NCI-H2196 treated with DMSO at 0.1 percent for 48 hours (cell line): Measurements from ENCODE around the gene TRMT44.
"Not testable (repeated sequence)": the region's sequence is repeated elsewhere in the genome, so short reads cannot be mapped to it uniquely, and the experiment has no call there.

Experiments
- DNase-seq: peaks from one replicate; lab custom pipeline; 2025; ENCODE audit not compliant: unreplicated experiment; lab: John Stamatoyannopoulos, UW

TRMT44 gene

GRCh38 chr4:8467016-8467415 is 26.4 kb downstream of the TRMT44 start:
- no peak for DNase-seq

GRCh38 chr4:8468746-8469535 is 28.4 kb downstream of the TRMT44 start:
- peak; percentile 21 for DNase-seq

GRCh38 chr4:8469550-8469949 is 29.0 kb downstream of the TRMT44 start:
- DNase-seq = no peak

DNA sequence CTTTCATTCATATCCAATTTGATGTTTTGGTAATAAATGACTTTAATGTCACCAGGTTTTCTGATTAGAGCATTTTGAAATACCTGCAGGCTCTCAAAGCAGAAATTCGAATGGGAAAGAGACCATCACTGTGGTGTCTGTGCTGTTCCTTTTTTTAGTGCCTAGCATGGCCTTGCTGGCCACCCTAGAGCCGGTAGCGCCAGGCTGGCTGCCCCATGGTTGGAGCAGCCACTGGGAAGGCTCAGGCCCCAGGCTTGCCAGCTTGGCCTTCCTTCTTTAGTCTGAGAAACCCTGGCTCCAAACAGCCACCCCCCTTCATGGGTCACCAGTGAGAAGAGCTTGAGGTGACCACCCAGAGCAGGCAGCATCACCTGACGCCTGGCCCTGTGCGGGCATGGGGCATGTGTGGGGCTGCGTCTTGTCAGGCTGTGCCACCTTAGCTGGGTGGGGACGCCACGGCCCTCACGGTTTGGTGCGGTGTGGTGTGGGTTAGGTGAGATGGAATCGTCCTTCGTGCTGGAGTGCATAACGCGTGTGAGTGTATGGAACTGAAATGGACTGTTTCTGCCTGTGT is 30.0 kb downstream of the TRMT44 start:
- DNase-seq = no peak

GRCh38 chr4:8471211-8471875 is 30.8 kb downstream of the TRMT44 start:
- DNase-seq = no peak

GRCh38 chr4:8472158-8472688 is 31.6 kb downstream of the TRMT44 start:
- no peak for DNase-seq

DNA sequence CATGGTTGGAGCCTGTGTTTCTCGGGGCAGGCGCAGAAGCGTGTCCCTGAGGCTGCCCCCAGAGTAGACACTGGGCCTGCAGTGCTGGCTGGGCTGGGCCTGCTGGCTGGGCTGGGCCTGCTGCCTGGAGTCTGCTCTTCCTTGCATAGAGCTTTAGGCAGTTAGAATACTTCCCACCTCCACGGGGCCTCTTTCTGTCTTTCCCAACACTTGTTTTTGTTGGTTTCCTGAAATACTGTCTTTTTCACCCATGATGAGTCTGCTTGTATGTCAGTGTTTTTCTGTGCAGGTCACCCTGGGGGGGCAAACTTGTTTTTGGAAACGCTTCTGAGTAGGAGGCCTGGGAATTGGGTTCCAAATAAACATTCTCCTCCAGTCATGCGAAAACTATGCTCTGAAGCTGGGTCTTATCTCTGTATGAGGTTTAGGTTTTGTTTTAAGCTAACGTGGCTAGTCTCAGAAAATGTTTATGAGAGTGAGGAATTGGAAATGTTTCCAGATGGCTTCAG is 32.2 kb downstream of the TRMT44 start:
- DNase-seq = no peak

DNA sequence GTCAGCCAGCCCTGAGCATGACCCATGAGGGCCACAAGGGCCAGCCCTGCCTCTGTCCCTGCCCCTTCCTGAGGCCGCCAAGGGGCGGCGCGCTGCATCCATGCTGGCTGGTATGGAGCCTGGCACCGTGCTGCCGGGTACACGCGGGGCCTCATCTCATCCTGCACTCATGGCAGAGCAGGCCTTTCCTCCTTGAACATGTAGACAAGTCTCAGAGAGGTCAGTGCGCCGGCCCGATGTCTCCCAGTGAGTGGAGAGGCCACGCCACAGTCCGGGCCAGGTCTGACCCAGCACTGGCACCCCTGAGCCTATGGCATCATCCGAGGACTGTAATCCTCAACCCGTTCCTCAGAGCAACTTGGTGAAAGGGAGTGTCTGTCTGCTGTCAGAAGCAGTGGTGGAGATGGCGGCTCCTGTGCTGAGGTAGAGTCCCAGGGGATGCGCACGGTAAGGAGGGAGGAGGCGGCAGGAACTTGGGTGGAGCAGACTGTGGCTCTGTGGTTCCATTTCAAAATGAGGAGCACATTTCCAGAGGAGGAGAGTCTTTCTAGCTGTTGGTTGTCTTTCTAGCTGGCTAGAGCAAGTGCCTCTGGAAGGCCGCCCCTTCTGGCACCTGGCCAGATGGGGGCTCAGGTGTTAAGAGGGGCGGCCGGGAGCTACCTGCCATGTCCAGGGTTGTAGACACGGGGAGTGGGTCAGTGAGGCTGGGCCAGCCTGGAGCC is 32.8 kb downstream of the TRMT44 start:
- no peak for DNase-seq

GRCh38 chr4:8473920-8474590 is 33.5 kb downstream of the TRMT44 start:
- DNase-seq = no peak

DNA sequence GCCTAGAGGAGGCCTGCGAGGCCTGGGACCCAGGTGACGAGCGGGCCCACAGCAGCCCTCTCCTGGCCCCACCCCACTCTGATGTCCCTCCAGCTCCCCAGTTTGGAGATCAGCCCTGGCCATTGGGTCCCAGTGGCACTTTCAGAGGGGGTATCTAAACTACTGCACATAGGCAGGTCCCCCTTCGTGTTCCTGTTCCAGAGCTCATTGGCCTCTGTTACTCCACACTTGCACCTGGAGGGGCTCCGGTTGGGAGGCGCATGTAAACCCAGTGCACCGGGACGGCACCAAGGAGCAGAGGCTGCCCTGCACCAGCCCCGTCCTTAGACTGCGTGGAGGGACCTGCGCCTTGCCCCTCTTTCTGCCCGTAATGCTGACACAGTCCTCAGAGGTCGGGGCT is 34.3 kb downstream of the TRMT44 start:
- no peak for DNase-seq

- DNase-seq = no peak
Observed at GRCh38 chr4:8475751-8476575, 35.4 kb downstream of the TRMT44 start.

- no peak for DNase-seq
Observed at GRCh38 chr4:8477095-8477635, 36.6 kb downstream of the TRMT44 start.

DNA sequence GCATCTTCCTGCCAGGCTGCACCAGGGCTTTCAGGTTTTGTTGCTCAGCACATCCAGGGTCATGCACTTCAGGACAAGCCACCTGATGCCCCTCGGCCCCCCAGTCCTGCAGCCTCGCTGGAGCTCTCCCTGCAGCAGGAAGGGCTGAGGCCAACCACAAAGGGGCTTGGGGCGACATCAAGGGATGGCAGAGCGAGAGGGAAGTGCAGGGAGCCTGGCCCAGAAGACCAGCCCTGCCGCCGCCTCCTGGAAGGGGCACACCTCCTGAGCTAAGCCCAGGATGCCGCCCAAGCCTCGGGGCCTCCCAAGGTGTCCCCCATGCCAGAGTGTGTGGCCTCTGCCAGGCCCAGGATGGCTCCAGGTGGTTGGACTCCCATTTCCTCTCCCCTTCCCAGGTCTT is 37.1 kb downstream of the TRMT44 start:
- DNase-seq = no peak

- no peak for DNase-seq
Observed at GRCh38 chr4:8478371-8478770, 37.8 kb downstream of the TRMT44 start.

DNA sequence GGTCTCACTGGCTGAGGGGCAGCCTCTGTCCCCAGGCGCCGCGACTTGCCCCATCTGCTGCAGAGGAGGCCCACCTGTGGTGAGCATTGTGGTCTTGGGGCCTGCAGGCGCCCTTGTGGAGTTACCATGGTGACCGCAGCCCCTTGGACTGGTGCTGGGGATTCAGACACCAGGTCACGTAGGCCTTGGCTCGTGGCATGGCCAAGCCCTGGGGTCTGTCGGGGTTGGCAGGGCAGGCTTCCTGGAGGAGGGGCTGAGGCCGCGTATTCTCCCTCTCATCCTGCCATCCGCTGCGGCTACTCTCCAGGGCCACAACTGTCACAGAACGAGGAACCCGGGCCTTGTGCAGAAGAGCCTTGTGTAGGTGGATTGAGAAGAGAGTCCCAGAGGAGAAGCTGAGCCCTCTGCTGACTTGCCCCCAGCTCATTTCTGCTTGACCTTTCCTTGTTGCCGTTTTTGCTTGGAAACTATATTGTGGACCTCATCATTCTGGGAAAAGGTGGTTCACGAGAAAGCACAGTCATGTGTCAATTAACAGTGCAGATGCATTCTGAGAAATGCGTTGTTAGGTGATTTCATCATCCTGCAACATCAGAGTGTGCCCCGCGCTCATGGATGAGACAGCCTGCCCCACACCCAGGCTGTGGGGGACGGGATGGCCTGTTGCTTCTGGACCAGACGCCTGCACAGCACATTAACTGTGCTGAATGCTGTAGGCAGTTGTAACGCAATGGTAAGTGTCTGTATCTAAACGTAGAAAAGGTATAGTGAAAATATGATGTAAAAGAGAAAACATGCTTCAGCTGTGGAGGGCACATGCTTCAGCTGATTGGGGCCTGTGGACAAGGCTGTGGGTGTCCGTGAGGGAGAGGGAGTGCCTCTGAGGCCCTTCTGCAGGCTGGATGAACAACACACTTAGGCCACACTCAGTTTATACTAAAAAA is 38.5 kb downstream of the TRMT44 start:
- DNase-seq = no peak

GRCh38 chr4:8480221-8480620 is 39.6 kb downstream of the TRMT44 start:
- no peak for DNase-seq

DNA sequence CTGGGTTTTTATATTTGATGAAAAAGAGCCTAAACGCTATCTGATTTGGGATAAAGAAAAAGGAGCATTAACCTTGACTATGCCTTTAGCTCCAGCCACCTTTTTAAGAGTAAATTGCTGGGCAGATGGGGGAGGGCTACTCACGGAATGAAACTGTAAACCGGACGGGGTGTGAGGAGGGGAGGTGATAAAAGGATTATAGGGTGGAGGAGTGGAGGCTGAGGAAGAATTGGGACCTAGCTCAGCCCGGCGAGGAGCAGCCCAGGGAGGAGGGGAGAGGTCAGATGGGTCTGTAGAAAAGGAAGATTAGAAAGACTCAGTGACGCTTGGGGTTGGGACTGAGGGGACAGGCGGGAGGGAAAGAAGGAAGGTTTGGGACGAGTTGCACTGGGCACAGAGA is 46.1 kb downstream of the TRMT44 start:
- DNase-seq = not testable (repeated sequence)

DNA sequence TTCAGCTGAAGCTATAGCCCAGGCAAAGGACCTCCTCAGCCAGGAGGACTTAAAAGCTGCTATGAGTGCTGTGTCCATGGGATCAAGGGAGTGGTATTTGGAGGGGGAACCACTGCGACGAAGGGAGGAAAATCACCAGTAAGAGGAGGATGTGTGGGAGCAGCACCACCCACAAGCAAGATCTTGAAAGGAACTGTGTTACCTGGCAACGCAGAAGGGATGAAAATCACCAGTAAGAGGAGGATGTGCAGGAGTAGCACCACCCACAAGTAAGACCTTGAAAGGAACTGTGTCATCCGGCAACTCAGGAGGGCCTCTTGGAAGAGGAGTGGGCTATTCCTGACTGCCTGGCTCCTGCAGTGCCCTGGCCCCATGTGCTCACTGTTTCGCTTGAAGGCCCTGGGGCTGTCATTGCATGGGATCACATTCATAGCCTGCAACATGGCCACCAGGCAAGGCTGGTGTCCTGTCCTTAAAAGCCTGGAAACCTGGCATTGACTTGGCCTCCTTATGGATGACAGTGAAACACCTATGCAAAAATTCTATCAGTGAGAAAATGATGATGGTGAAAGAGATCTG is 48.3 kb downstream of the TRMT44 start:
- no peak for DNase-seq
